ENCODE data around the gene ZNF423.
"Not testable (repeated sequence)": the region's sequence is repeated elsewhere in the genome, so short reads cannot be mapped to it uniquely, and the experiment has no call there.

ZNF423 gene

DNA sequence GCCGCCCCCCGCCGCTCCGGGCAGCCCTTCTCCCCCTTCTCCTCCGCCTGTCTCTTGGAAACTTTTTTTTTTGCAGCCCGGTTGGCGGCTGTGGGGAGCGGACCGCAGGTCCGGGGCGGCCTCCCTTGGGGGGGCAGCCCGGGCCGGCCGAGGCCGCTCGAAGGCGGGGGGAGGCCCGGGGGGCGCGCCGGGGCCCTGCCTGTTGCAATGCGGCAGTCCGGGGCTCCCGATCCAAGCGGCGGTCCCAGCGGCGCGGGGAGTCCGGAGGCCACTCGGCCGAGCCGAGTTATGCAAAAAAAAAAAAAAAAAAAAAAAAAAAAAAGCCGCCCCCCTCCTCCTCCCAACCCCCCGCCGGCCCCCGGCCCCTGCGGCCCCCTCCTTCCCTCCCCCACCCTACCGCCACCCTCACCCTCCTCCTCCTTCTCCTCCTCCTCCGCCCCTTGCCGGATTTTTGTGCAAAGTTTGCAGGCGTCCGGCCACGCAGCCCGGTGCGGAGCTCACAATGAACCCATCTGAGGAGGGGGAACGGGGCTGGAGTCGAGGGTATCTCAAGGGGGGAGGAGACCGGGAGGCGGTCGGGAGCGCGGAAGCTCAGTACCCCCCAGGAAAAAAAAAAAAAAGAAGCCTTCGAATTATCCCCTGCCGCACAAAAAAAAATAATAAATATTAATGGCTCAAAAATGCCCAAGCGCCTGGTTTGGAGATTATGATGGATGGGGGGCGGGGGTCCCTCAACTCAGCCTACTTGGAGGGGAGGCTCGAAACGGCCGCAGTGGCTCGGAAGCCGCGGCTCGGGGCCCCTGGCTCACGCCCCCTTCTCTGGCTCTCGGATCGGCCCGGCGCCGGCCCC is at the start of gene ZNF423:
Gene ZNF423, minus strand, starts transcription at position 291 of the 850 bp plus-strand sequence. CDS start 338 bp downstream, outside the sequence.
- DNase-seq, result no peak

DNA sequence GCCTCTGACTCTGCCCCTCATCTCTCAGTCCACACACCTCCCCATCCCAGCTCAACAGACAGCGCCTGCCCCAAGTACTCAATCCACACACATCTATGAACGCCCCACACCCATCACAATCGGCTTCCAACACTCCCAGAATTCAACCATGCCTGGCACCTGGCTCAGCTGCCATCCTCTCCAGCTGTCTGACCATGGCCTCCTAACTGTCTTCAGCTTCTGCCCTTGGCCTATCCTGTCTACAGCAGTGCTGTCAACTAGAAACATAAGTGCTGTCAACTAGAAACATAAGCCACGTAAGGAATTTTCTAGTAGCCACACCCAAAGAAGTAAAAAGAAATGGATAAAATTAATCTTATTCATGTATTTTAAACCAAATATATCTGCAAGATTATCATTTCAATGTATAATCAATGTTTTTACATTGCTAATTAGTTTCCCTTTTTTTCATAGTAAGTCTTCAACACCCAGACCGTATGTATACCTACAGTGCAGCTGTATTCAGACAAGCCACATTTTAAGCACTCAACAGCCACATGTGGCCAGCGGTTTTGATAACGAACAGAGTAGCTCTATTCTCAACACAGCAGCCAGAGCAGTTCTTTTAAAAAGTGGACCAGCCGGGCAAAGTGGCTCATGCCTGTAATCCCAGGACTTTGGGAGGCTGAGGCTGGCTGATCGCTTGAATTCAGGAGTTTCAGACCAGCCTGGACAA is 48.6 kb upstream of the ZNF423 start:
- no peak for DNase-seq

DNA sequence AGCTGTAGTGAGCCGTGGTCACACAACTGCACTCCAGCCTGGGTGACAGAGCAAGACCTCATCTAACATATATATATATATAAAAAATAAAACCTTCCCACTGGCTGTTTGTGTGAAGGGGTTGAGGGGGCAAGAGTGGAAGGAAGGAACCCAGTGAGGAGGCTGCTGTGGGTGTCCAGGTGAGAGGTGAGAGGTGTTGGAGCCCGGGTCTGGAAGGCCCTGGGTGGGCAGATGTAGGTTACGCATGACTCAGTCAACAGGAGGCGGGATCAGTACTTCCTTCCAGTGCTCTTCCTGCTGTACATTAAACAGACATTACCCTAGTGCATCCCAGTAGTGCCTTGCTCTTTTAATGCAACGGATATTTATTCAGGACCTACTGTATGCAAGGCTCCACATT is 47.0 kb upstream of the ZNF423 start:
- no peak for DNase-seq

DNA sequence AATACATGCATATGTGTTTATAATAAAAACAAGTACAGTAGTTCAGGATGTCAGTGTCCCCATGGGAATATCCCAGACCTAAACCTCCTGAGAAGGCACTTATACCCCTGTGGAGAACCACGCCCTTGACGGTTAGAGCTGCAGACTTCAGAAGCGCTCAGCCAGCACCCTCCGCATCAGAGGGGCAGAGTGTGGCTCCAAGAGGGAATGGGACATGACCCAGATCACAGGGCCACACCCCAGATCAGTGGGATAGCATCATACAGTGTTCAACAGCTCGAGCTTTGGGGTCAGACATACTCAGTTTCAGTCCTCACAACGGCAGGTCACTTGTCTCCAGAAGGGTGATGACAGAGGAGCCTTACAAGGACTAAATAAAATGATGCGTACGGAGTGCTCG is 45.8 kb upstream of the ZNF423 start:
- DNase-seq, result no peak

DNA sequence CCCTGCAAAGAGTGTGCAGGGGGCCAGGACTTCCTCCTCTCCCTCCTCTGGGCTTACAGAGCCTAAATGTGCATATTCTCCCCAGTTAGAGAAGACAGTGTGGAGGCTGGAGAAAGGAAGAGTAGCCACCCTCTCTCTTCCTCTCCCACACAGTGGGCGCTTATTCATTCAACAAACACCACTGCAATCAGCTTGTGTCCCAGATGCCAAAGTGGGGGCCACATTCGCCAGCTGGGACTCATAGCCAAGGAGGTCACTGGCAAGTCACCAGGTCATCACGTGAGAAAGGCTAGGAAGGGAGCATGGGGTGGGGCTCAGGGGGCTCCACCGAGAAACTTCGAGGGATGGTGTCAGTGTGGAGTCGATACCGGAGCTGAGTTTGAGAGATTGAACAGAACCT is 45.0 kb upstream of the ZNF423 start:
- no peak for DNase-seq

DNA sequence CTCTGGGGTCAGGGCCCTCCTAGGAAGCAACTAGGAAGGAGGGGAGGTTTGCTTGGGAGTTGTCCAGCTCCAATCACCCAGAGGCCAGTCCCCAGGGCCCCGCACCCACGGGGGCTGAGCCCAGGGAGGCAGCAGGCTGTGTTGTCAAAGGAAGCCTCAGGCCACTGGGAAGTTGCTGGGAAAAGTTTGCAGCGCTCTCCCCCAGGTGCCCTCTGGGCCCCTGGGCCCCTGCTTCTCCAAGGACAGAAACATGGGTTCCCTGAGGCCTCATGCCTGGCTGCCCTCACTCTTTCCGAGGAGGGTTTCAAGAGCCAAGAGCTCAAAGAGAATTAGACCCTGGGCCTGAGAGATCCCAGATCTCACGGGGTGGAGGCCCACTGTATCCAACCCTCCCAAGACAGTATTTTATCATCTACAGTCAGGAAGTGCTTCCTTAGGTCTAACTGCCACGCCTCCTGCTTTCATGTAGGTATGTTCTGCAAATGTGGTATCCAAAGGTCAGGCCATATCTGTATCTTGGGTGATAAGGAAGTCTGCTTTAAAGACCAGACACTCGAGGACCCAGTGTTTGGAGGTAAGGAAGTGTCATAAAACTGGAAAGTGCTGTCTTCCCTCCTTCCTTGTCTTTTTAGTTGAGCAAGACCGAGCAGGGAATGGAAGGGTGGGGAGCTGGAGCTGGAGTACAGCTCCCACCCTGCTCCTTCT is 44.2 kb upstream of the ZNF423 start:
- no peak for DNase-seq

DNA sequence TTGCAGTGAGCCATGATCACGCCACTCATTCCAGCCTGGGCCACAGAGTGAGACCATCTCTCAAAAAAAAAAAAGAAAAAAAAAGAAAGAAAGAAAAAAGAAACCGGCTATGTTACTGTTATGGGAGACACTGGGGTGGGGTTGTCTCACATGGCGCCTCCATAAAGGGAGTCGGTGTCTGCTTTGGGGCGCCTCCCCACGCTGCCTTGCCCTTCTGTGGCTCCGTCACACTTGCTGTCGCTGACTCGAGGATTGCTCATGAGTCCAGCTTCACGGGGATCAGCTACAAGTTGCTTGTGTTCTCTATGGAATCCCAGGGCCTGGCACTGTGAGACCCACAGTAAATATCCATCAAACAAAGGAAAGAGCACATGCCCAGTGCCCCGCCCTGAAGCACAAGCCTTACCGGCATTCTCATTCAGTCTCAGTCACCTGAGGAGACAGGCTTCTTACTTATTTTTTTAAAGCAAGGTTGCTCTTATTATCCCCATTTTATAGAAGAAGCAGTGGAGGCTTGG is 40.6 kb upstream of the ZNF423 start:
- no peak for DNase-seq

DNA sequence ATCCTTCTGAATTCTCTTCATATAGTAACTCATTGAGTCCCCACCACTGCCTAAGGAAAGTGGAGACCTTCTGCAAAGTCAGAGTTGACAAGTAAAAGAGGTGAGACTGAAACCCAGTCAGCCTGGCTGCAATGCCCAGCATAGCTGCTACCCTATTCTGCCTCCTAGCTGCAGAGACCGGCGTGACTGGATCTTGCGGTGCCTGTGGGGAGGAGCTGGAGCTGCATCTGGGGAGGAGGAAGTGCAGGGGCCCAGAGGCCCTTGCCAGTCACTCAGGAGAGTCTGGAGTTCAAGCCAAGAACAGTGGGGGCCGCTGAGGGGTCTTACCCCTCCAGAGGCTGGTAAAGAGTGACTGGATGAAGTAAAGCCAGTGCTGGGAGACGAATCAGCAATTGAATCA is 35.0 kb upstream of the ZNF423 start:
- peak; percentile 10 for DNase-seq

DNA sequence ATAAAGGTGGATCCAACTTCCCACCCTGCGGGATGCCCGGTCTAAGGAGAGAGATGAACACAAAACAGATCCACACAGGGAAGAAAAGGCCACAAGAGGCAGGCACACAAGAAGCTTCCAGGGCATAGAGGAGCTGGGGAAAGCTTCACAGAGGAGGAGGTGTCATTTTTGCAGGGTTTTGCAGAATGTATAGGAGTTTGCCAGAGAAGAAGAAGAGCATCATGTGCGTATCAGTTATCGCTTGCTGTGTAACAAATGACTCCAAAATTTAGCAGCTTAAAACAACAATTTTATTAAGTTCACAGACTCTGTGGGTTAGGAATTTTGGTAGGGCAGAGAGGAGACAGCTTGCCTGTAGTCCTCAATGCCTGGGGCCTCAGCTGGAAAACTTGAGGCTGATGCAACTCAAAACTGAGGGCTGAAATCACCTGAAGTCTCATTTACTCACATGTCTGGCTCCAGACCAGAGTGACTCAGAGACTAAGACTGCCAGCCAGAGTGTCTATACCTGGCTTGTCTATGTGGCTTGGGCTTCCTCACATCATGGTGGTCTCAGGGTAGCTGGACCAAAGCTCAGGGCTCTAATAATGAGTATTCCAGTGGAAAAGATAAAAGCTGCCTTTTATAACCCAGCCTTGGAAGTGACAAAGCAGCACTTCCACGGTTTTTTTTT is 33.9 kb upstream of the ZNF423 start:
- no peak for DNase-seq

DNA sequence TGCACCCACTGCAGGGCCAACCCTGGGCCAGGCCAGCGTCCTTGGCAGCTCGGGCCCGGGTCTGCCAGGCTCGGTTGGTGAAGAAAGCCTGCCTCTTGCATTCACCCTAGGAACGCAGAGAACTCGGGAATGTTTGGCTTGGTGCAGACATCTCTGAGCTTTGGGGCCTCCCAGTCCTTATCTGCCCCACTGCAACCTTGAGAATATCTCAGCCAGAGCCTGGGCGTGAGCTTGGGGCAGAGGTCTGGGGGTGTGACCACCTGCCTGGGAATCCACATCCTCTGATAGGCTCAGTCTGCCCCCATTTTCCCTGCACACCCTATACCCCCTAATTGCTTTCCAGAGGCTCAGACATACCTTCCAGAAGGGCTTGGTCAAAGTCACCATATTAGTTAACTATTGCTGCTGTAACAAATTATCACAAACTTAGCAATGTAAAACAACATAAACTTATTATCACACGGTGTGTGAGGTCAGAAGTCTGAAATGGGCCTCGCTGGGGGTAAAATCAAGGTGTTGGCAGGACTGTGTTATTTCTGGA is 30.7 kb upstream of the ZNF423 start:
- no peak for DNase-seq

DNA sequence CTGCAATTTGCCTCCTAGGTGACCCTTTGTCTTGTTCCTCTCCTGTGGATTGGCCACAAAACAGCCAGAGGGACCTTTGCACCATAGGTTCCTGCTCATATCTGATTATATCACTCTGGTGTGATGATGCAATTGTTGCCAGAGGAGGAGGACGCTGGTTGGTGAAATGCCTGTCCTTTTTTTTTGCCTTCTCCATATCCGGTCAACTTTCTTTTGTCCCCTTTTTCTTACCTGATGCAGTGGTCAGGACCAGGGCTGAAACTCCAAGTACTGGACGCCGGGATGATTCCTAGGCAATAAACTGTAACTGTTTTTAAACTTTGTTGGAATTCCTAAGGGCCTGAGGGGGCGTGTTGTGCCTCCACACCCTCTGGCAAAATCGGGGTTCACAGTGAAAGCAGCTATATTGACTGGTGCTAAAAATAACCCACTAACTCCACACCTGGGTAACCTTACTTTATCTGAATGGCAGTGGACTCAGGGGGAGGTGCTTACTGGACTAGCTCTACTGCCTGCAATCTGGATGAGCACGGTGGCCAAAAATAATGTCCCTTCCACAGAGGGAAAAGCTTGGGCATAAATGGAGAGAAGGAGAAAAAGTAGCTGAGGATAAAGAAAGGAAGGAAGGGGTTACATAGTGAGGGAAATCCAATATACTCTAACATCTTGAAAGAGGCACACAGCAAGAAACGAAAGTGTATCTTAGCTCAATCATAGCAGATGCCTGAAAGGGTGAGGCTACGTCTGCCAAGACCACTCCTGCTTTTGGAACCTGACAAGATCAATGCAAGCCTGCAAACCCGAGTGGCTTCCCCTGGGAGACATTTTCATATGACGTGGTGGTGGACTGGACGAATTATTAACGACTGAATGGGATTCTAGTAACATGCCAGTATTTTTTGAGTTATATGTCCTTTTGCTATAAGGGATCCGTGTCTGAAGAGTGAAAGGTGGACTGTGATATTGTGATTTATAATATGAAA is 28.4 kb upstream of the ZNF423 start:
- DNase-seq, result no peak

DNA sequence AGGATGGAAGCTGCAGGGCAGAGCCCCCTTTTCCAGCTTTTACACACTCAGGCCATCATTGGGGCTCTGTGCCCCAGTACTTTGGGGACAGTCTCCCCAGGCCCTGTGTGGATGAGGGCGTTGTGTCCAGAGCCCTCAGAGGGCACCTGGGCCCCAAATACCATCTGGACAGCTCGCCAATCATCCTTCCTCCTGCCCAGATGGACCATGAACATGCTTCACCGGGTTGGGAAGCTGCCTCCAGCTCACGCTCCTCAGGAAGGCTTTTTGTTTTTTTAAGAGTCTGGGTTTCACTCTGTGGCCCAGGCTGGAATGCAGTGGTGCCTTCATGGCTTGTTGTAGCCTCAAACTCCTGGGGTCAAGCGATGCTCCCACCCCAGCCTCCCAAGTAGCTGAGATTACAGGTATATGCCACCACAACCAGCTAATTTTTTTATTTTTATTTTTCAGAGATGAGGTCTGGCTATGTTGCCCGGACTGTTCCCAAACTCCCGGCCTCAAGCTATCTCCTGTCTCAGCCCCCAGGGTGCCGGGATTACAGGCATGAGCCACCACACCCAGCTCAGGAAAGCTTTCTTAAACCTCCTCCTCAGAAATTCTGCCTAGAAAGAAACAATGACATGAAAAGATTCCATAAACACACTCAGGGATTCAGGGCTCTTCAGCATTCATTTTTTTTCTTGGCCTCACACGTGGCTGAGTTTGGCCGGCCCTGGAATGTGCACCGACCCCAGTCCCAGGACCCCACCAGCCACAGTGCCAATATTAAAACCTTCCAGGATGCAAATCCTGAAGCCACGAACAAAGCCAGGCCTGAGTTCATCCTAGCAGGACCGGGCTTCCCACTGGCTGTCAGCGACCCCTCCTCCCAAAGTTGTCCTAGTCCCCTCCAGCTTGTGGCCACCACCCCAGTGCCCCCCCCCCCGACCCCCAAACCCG is 27.4 kb upstream of the ZNF423 start:
- DNase-seq, result no peak

DNA sequence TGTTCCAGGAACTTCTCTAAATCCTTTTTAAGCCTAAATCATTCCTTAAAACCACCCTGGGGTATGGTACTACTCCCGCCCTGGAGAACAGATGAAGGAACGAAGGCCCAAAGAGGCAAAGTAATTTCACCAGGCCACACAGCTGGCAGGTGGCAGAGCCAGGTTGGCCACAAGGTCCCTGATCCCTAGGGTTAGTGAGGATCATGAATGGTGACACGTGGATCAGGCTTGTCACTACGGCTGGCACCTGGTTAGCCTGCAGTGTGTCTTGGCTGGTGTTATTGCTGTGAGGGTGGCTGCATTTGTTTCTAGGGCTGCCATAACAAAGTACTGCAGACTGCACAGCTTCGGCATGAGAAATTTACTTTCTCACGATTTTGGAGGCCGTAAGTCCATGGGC is 26.0 kb upstream of the ZNF423 start:
- no peak for DNase-seq

DNA sequence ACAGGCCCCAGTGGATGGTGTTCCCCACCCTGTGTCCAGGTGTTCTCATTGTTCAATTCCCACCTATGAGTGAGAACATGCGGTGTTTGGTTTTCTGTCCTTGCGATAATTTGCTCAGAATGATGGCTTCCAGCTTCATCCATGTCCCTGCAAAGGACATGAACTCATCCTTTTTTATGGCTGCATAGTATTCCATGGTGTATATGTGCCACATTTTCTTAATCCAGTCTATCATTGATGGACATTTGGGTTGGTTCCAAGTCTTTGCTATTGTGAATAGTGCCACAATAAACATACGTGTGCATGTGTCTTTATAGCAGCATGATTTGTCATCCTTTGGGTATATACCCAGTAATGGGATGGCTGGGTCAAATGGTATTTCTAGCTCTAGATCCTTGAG is 22.6 kb upstream of the ZNF423 start:
- DNase-seq, result not testable (repeated sequence)

DNA sequence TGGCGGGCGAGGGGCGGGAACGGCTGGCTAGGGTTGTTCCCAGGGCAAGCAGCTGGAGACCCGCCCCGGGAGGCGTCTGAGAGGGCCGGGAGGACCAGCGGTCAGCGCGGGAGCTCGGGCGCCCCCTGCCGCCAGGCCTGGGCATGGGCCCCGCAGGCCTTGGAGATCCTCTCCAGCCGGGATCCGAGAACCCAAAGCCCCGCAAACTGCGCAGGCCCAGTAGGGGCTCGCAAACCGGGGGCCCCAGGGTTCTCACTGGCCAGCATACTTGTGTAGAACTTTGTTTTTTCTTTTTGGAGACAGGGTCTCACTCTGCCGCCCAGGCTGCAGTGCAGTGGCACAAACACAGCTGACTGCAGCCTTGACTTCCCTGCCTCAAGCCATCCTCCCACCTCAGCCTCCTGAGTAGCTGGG is 20.8 kb upstream of the ZNF423 start:
- peak; percentile 41 for DNase-seq

DNA sequence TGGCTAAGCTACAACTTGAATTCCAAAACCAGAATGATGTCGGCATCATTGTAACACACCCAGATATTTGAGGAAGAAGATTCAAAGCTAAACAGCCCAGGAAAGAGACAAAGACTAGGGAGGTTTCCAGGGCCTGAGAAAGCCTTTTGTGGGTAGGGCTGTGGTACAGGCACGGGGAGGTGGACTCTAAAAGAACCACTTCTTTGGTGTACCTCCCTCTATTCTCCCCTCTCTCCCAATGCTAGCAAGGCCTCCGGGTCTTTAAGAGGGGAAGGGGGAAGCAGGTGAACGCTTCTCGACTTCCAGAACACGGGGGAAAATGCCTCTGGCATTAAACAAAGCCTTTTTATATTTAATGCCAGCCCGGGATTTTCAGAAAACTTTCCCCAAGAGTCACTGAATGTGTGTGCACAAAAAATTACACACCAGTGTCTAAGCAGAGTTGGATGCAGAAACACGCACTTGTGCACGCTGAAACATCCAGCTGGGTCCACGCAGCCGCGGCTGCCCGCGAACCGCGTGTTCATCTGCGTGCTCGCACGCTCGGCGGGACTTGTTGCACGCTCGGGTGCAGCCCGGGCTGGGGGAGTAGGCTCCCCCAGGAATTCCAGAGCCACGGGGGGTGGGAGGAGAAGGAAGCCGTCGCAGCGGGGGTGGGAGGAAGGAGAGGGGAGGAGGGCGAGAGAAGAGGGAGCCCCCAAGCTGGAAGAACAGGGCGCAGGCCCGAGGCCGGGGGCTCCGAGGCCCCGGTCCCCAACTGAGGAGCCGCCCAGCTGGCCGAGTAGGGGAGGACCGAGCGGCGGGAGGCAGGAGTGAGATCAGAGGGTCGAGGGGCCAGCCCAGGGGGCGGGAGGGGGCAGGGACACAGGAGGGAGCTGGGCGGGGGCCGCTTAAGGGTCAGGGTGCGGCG is 20.1 kb upstream of the ZNF423 start:
- DNase-seq, result no peak

DNA sequence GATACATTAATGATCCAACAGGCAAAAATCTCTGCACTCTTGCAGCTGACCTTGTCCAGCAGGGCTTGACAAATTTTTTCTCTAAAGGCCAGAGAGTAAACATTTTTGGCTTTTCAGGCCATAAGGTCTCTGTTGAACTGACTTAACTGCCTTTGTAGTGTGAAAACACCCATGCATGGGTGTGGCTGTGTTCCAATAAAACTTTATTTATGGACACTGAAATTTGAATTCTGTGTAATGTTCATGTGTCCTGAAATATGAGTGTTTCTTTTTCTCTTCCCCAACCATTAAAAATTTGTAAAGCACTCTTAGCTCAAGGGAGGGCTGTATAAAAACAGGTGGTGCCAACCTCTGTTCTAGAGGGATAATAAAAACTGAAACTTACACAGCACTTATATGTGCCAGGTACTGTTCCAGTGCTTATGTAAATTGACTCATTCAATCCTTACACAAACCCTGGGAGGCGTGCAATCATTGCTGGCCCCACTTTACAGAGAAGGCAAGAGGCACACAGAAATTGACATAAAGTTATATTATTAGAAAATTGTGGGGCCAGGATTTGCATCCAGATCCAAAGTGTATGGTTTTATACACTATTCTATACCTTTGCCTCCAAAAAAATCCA is 18.8 kb upstream of the ZNF423 start:
- no peak for DNase-seq

DNA sequence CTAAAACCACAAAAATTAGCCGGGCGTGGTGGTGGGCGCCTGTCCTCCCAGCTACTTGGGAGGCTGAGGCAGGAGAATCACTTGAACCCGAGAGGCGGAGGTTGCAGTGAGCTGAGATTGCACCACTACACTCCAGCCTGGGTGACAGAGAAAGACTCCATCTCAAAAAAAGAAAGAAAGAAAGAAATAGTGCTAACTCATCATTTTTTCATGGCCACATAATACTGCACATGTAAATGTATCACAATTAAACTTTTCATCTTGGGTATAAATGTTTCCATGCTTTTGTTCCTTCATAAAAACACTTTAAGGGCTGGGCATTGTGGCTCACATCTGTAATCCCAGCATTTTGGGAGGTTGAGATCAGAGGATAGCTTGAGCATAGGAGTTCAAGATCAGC is 15.9 kb upstream of the ZNF423 start:
- DNase-seq, result not testable (repeated sequence)

DNA sequence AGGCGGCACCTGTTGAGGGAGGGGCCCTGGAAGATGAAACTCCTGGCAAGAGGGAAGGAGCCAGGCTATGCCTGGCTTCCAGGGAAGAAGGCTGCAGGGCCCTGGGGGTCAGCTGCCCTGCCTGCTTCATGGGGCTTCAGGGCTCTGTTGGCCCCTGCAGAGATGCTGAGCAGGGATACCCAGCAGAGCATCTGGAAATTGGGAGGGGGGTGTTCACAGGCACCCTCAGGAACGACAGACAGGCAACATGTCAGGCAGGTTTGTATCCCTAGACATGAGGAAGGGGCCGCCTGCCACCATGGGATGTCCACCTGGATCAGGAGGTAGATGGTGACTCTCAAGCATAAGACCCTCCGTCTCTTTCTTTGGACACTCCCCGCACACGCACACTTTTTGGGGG is 13.8 kb upstream of the ZNF423 start:
- DNase-seq, result no peak

All from activated CD4-positive, alpha-beta T cell treated with anti-CD3 and anti-CD28 coated beads, Interleukin-2, amount 50 U/mL, for 16 hours (primary cell).